ENCODE measurements around the gene YIPF3. TPM values are rescaled to one million over a fixed set of nuclear protein-coding genes. Genes with fewer than 3 reads are reported as not detected.

Gene YIPF3
- total and polyA plus RNA-seq, 2 donors (not counting 1 experiment from before 2014, with no cell fraction given): 64.3 to 92.6 TPM

- Mint-ChIP-seq H3K27ac (peak overlapping the region; percentile 22), H3K4me3 (no peak overlapping the region), H3K4me1 (peaks cover 3% of the 10 kb centered on the region), H3K27me3 (no peaks in the 10 kb centered on the region), H3K9me3 (ENCODE audit: insufficient read depth) (no peaks in the 10 kb centered on the region)
- TF ChIP-seq EZH2 (IDR thresholded peaks at IDR 0.05; ENCODE audit: borderline replicate concordance, insufficient read depth, low read depth, low read length, poor library complexity, severe bottlenecking) (no peak), CTCF (IDR thresholded peaks at IDR 0.05) (no peak)
- no peak overlapping the region for H3K4me2 ChIP-seq (replicated peaks; ENCODE audit: low read depth, low read length, poor library complexity, severe bottlenecking)
- H3K9ac ChIP-seq (ENCODE audit: low read length): no peak overlapping the region
- CTCF ChIA-PET: no interaction called here
- peak overlapping the region; percentile 21 to 56 for H3K27ac ChIP-seq (ENCODE audit: low read length in 2 of 2)
- no peak overlapping the region for H3K4me3 ChIP-seq (ENCODE audit: control extremely low read depth in 1 of 5, extremely low read depth in 1 of 5, insufficient read depth in 1 of 5, low read depth in 2 of 5, low read length in 4 of 5)
- no peak for DNase-seq
- no peaks in the 10 kb centered on the region for H3K4me1 ChIP-seq (ENCODE audit: control insufficient read depth in 2 of 2, insufficient read depth in 2 of 2, low read length in 2 of 2)
- H3K27me3 ChIP-seq (replicated peaks in 1 of 4; ENCODE audit: control extremely low read depth in 1 of 4, control insufficient read depth in 3 of 4, insufficient read depth in 4 of 4, low read length in 3 of 4): no peaks in the 10 kb centered on the region
- no peak for ATAC-seq (ENCODE audit: low read depth)
- 100% methylated on average over 2 of the region's 3 CpGs for WGBS (ENCODE audit: insufficient coverage)
- POLR2A ChIA-PET: no interaction called here
- no peaks in the 10 kb centered on the region for H4K20me1 ChIP-seq (ENCODE audit: control insufficient read depth, insufficient read depth, low read length, poor library complexity, severe bottlenecking)
- H3K36me3 ChIP-seq (replicated peaks in 1 of 2; ENCODE audit: control extremely low read depth in 1 of 2, control insufficient read depth in 1 of 2, extremely low read depth in 1 of 2, insufficient read depth in 2 of 2, low read length in 1 of 2): peaks cover 6 to 64% of the 10 kb centered on the region in 2 experiments
- intact Hi-C loops (cut with micrococcal nuclease): no loop called here
- H2AFZ ChIP-seq (ENCODE audit: insufficient read depth, low read depth, low read length, poor library complexity, severe bottlenecking): no peak overlapping the region
- no peaks in the 10 kb centered on the region for H3K9me3 ChIP-seq (ENCODE audit: control extremely low read depth in 1 of 3, control insufficient read depth in 2 of 3, insufficient read depth in 1 of 3, low read length in 2 of 3)
- no peaks in the 10 kb centered on the region for H3K79me2 ChIP-seq (ENCODE audit: control insufficient read depth, insufficient read depth, low read length)
Observed at GRCh38 chr6:43547222-43547621, 30.5 kb upstream of the YIPF3 start.

- TF ChIP-seq CTCF (IDR thresholded peaks at IDR 0.05): no peak
- CTCF ChIA-PET: no interaction called here
- H3K27me3 Mint-ChIP-seq: no peaks in the 10 kb centered on the region
- no peak overlapping the region for H3K4me3 ChIP-seq (ENCODE audit: control extremely low read depth in 1 of 5, extremely low read depth in 1 of 5, insufficient read depth in 1 of 5, low read depth in 2 of 5, low read length in 4 of 5)
- no peaks in the 10 kb centered on the region for H3K4me1 ChIP-seq (ENCODE audit: control insufficient read depth in 2 of 2, insufficient read depth in 2 of 2, low read length in 2 of 2)
- no peak overlapping the region for H3K4me2 ChIP-seq (replicated peaks; ENCODE audit: low read depth, low read length, poor library complexity, severe bottlenecking)
- no peaks in the 10 kb centered on the region for H3K9me3 Mint-ChIP-seq (ENCODE audit: insufficient read depth)
- H3K27ac ChIP-seq (ENCODE audit: low read length in 2 of 2): no peak overlapping the region
- no peak overlapping the region for H3K27ac Mint-ChIP-seq
- H3K79me2 ChIP-seq (ENCODE audit: control insufficient read depth, insufficient read depth, low read length): no peaks in the 10 kb centered on the region
- ATAC-seq (ENCODE audit: low read depth) (peak; percentile 33), DNase-seq (no peak)
- intact Hi-C loops (cut with micrococcal nuclease): no loop called here
- no peaks in the 10 kb centered on the region for H4K20me1 ChIP-seq (ENCODE audit: control insufficient read depth, insufficient read depth, low read length, poor library complexity, severe bottlenecking)
- no CpG with 5 or more reads among the region's 4 CpGs for WGBS (ENCODE audit: insufficient coverage)
- H3K27me3 ChIP-seq (replicated peaks in 1 of 4; ENCODE audit: control extremely low read depth in 1 of 4, control insufficient read depth in 3 of 4, insufficient read depth in 4 of 4, low read length in 3 of 4): no peaks in the 10 kb centered on the region
- H3K9me3 ChIP-seq (ENCODE audit: control extremely low read depth in 1 of 3, control insufficient read depth in 2 of 3, insufficient read depth in 1 of 3, low read length in 2 of 3): no peaks in the 10 kb centered on the region
- POLR2A ChIA-PET: no interaction called here
- H3K36me3 ChIP-seq (replicated peaks in 1 of 2; ENCODE audit: control extremely low read depth in 1 of 2, control insufficient read depth in 1 of 2, extremely low read depth in 1 of 2, insufficient read depth in 2 of 2, low read length in 1 of 2): peaks cover 0 to 57% of the 10 kb centered on the region in 2 experiments
- no peak overlapping the region for H3K4me3 Mint-ChIP-seq
- peaks cover 6% of the 10 kb centered on the region for H3K4me1 Mint-ChIP-seq
- H2AFZ ChIP-seq (ENCODE audit: insufficient read depth, low read depth, low read length, poor library complexity, severe bottlenecking): no peak overlapping the region
- no peak overlapping the region for H3K9ac ChIP-seq (ENCODE audit: low read length)
Observed at GRCh38 chr6:43544461-43544860, 27.7 kb upstream of the YIPF3 start.

Measured in B cell (primary cell).